Nephron progenitor cell (in vitro differentiated cells): ENCODE measurements around the gene CRK.
"Not testable (repeated sequence)": the region's sequence is repeated elsewhere in the genome, so short reads cannot be mapped to it uniquely, and the experiment has no call there.

ENCODE experiments used
- DNase-seq: peaks from one replicate; pipeline ENCODE4 v3.0.0; 2021
- H3K27ac Mint-ChIP-seq: 2 replicates; pipeline ENCODE4 v1.8.0; 2021; ENCODE audit warnings: mild to moderate bottlenecking, moderate library complexity, mixed read lengths
- H3K27me3 Mint-ChIP-seq: 2 replicates; pipeline ENCODE4 v1.8.0; 2021; ENCODE audit warnings: mild to moderate bottlenecking, low read depth, mixed read lengths; ENCODE audit not compliant: poor library complexity
- H3K36me3 Mint-ChIP-seq: 2 replicates; pipeline ENCODE4 v1.8.0; 2021; ENCODE audit warnings: low read depth, mixed read lengths
- H3K4me1 Mint-ChIP-seq: 2 replicates; pipeline ENCODE4 v1.8.0; 2021; ENCODE audit warnings: mixed read lengths
- H3K4me3 Mint-ChIP-seq: 2 replicates; pipeline ENCODE4 v1.8.0; 2021; ENCODE audit warnings: mild to moderate bottlenecking, moderate library complexity, mixed read lengths
- H3K9me3 Mint-ChIP-seq: 2 replicates; pipeline ENCODE4 v1.8.0; 2021; ENCODE audit warnings: mild to moderate bottlenecking, moderate library complexity, mixed read lengths
- CTCF ChIP-seq: fragments of 200-600 bp; sonication (generic); IDR thresholded peaks from 2 replicates; pipeline ENCODE4 v1.5.0; 2021; ENCODE audit warnings: antibody characterized with exemption

The CRK gene

GRCh38 chr17:1379930-1380313, 76.1 kb downstream of the CRK start:
- no peak for DNase-seq
- Mint-ChIP-seq H3K4me1 (peaks cover 51% of the 10 kb centered on the region), H3K36me3 (peaks cover 52% of the 10 kb centered on the region), H3K27me3 (no peaks in the 10 kb centered on the region), H3K4me3 (no peak overlapping the region), H3K27ac (peak overlapping the region; percentile 64), H3K9me3 (no peaks in the 10 kb centered on the region)
- TF ChIP-seq CTCF = no peak

GRCh38 chr17:1379208-1379929, 76.7 kb downstream of the CRK start:
- H3K27ac Mint-ChIP-seq = peak overlapping the region; percentile 64
- H3K27me3 Mint-ChIP-seq = no peaks in the 10 kb centered on the region
- no peak for TF ChIP-seq CTCF
- peaks cover 57% of the 10 kb centered on the region for H3K4me1 Mint-ChIP-seq
- H3K9me3 Mint-ChIP-seq = no peaks in the 10 kb centered on the region
- no peak overlapping the region for H3K4me3 Mint-ChIP-seq
- peaks cover 55% of the 10 kb centered on the region for H3K36me3 Mint-ChIP-seq
- DNase-seq = no peak

GRCh38 chr17:1378476-1378860, 77.6 kb downstream of the CRK start:
- peaks cover 57% of the 10 kb centered on the region for H3K4me1 Mint-ChIP-seq
- not testable (repeated sequence) for DNase-seq, H3K27me3 Mint-ChIP-seq, H3K9me3 Mint-ChIP-seq, H3K4me3 Mint-ChIP-seq
- peak overlapping the region; percentile 66 for H3K27ac Mint-ChIP-seq
- H3K36me3 Mint-ChIP-seq = peaks cover 64% of the 10 kb centered on the region

- Mint-ChIP-seq H3K27me3 (peaks cover 2% of the 10 kb centered on the region), H3K9me3 (no peaks in the 10 kb centered on the region), H3K4me1 (peaks cover 57% of the 10 kb centered on the region), H3K36me3 (peaks cover 76% of the 10 kb centered on the region), H3K27ac (peak overlapping the region; percentile 82), H3K4me3 (no peak overlapping the region)
- DNase-seq = no peak
- TF ChIP-seq CTCF = no peak
Observed at GRCh38 chr17:1377334-1377733, 78.7 kb downstream of the CRK start.

- no peak for TF ChIP-seq CTCF
- H3K36me3 Mint-ChIP-seq = peaks cover 73% of the 10 kb centered on the region
- H3K4me3 Mint-ChIP-seq = no peak overlapping the region
- H3K27ac Mint-ChIP-seq = peak overlapping the region; percentile 90
- peaks cover 2% of the 10 kb centered on the region for H3K27me3 Mint-ChIP-seq
- no peak for DNase-seq
- H3K9me3 Mint-ChIP-seq = no peaks in the 10 kb centered on the region
- peaks cover 49% of the 10 kb centered on the region for H3K4me1 Mint-ChIP-seq
Observed at GRCh38 chr17:1376061-1376460, 80.0 kb downstream of the CRK start.

GRCh38 chr17:1375615-1376014, 80.4 kb downstream of the CRK start:
- H3K9me3 Mint-ChIP-seq = no peaks in the 10 kb centered on the region
- peaks cover 2% of the 10 kb centered on the region for H3K27me3 Mint-ChIP-seq
- peaks cover 46% of the 10 kb centered on the region for H3K4me1 Mint-ChIP-seq
- no peak for DNase-seq
- H3K4me3 Mint-ChIP-seq = no peak overlapping the region
- no peak for TF ChIP-seq CTCF
- peak overlapping the region; percentile 90 for H3K27ac Mint-ChIP-seq
- H3K36me3 Mint-ChIP-seq = peaks cover 74% of the 10 kb centered on the region
